HEK293T (cell line): ENCODE data around the gene PRR19.

Experiments used
- ARNT ChIP-seq: fragments of 450-650 bp; IDR thresholded peaks from 2 replicates; pipeline ENCODE4 v1.6.1; 2017; ENCODE audit warnings: mild to moderate bottlenecking
- BHLHE40 ChIP-seq: fragments of 450-650 bp; IDR thresholded peaks from 2 replicates; pipeline ENCODE4 v1.6.1; 2016; ENCODE audit warnings: mild to moderate bottlenecking, moderate library complexity, borderline replicate concordance
- CTBP1 ChIP-seq: fragments of 450-650 bp; IDR thresholded peaks from 2 replicates; pipeline ENCODE4 v1.6.1; 2016; ENCODE audit warnings: borderline replicate concordance
- ELF4 ChIP-seq: fragments of 450-650 bp; IDR thresholded peaks from 2 replicates; pipeline ENCODE4 v1.6.1; 2017; ENCODE audit warnings: antibody characterized with exemption
- FOXK2 ChIP-seq: fragments of 450-650 bp; IDR thresholded peaks from 2 replicates; pipeline ENCODE4 v1.6.1; 2016; ENCODE audit warnings: mild to moderate bottlenecking
- FOXM1 ChIP-seq: fragments of 450-650 bp; IDR thresholded peaks from 2 replicates; pipeline ENCODE4 v1.6.1; 2017; ENCODE audit warnings: mild to moderate bottlenecking, borderline replicate concordance
- L3MBTL2 ChIP-seq: fragments of 450-650 bp; conservative IDR thresholded peaks from 2 replicates; pipeline ENCODE4 v1.6.1; 2016; ENCODE audit warnings: mild to moderate bottlenecking
- LEF1 ChIP-seq: fragments of 450-650 bp; IDR thresholded peaks from 2 replicates; pipeline ENCODE4 v1.6.1; 2017; ENCODE audit warnings: mild to moderate bottlenecking, borderline replicate concordance
- NFRKB ChIP-seq: fragments of 450-650 bp; IDR thresholded peaks from 2 replicates; pipeline ENCODE4 v1.6.1; 2016; ENCODE audit warnings: mild to moderate bottlenecking, moderate library complexity
- SP1 ChIP-seq: fragments of 450-650 bp; IDR thresholded peaks from 2 replicates; pipeline ENCODE4 v1.6.1; 2017
- SUZ12 ChIP-seq: fragments of 450-650 bp; IDR thresholded peaks from 2 replicates; pipeline ENCODE4 v1.6.1; 2016; ENCODE audit warnings: mild to moderate bottlenecking
- TARDBP ChIP-seq: fragments of 450-650 bp; IDR thresholded peaks from 2 replicates; pipeline ENCODE4 v1.6.1; 2016

DNA sequence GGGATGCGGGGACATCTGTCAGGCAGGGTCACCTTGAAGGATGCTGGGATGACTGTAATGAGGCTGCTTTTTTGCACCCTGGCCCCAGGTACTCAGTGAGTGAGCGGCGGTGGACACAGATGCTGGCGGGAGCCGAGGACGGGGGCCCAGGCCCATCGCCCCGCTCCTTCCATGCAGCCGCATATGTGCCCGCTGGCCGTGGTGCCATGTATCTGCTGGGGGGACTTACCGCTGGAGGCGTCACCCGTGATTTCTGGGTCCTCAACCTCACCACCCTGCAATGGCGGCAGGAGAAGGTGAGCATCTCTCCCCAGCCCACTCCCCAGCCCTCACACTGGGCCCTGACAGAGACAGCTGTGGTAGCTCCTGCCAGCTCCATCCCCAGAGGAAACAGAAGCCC lies 54.8 kb downstream of the PRR19 start:
- TF ChIP-seq BHLHE40 (no peak), L3MBTL2 (no peak), SUZ12 (no peak), SP1 (no peak), TARDBP (no peak), NFRKB (no peak), CTBP1 (no peak), FOXM1 (no peak), ARNT (no peak), LEF1 (no peak), ELF4 (no peak), FOXK2 (no peak)
